Measurements from ENCODE around the gene SNAP91. TPM values are rescaled to one million over a fixed set of nuclear protein-coding genes. Genes with fewer than 3 reads are reported as not detected.
"Not testable (repeated sequence)": the region's sequence is repeated elsewhere in the genome, so short reads cannot be mapped to it uniquely, and the experiment has no call there.

Gene SNAP91
- total and polyA plus RNA-seq, 4 donors, result not detected

DNA sequence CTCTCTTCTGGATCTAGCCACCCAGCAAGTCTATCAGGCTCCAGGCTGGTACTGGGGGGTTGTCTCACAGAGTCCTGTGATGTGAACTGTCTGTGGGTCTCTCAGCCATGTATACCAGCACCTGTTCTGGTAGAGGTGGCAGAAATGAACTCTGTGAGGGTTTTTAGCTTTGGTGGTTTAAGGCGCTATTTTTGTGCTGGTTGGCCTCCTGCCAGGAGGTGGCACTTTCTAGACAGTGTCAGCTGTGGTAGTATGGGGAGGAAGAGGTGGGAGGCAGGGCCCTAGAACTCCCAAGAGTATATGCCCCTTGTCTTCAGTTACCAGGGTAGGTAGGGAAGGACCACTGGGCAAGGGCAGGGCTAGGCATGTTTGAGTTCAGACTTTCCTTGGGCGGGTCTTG is 75.8 kb downstream of the SNAP91 start:
- no peak for DNase-seq (ENCODE audit: low spot score)

GRCh38 chr6:83629908-83630307 is 79.0 kb downstream of the SNAP91 start:
- not testable (repeated sequence) for H3K4me1 ChIP-seq (ENCODE audit: control insufficient read depth in 4 of 4, insufficient read depth in 4 of 4, low read length in 3 of 4); H3K9ac ChIP-seq (ENCODE audit: low read depth in 1 of 2, low read length in 2 of 2); DNase-seq (ENCODE audit: low spot score); H3K36me3 ChIP-seq (ENCODE audit: control insufficient read depth in 4 of 4, insufficient read depth in 3 of 4, low read depth in 1 of 4, low read length in 3 of 4); H3K4me3 ChIP-seq (ENCODE audit: low read depth in 1 of 3, low read length in 3 of 3); H3K27ac ChIP-seq (ENCODE audit: low read depth in 1 of 2, low read length in 2 of 2); H3K27me3 ChIP-seq (ENCODE audit: control insufficient read depth in 4 of 4, insufficient read depth in 4 of 4, low read length in 3 of 4); H3K9me3 ChIP-seq (ENCODE audit: control insufficient read depth in 4 of 4, low read length in 3 of 4)
- 72% methylated on average over 4 of the region's 4 CpGs for WGBS

More for the DNA sequence above, 75.8 kb downstream of the SNAP91 start:
- no peaks in the 10 kb centered on the region for H3K27me3 ChIP-seq (ENCODE audit: control insufficient read depth in 4 of 4, insufficient read depth in 4 of 4, low read length in 3 of 4)
- TF ChIP-seq FOXA2 (IDR thresholded peaks at IDR 0.05) (no peak), JUND (IDR thresholded peaks at IDR 0.05) (no peak), GABPA (IDR thresholded peaks at IDR 0.05 in 1 of 2, conservative IDR thresholded peaks at IDR 0.05 in 1 of 2) (no peak), MAX (IDR thresholded peaks at IDR 0.05) (no peak), REST (IDR thresholded peaks at IDR 0.05) (no peak), FOXA1 (IDR thresholded peaks at IDR 0.05) (no peak)
- no peak overlapping the region for H3K9ac ChIP-seq (ENCODE audit: low read depth in 1 of 2, low read length in 2 of 2)
- 73% methylated on average over 2 of the region's 2 CpGs for WGBS
- H3K4me1 ChIP-seq (ENCODE audit: control insufficient read depth in 4 of 4, insufficient read depth in 4 of 4, low read length in 3 of 4), result no peaks in the 10 kb centered on the region
- no peaks in the 10 kb centered on the region for H3K36me3 ChIP-seq (ENCODE audit: control insufficient read depth in 4 of 4, insufficient read depth in 3 of 4, low read depth in 1 of 4, low read length in 3 of 4)
- no peak overlapping the region for H3K27ac ChIP-seq (ENCODE audit: low read depth in 1 of 2, low read length in 2 of 2)
- H3K4me3 ChIP-seq (ENCODE audit: low read depth in 1 of 3, low read length in 3 of 3), result no peak overlapping the region
- no peaks in the 10 kb centered on the region for H3K9me3 ChIP-seq (ENCODE audit: control insufficient read depth in 4 of 4, low read length in 3 of 4)

- Histone ChIP-seq H3K36me3 (ENCODE audit: control insufficient read depth in 4 of 4, insufficient read depth in 3 of 4, low read depth in 1 of 4, low read length in 3 of 4) (no peaks in the 10 kb centered on the region), H3K27me3 (ENCODE audit: control insufficient read depth in 4 of 4, insufficient read depth in 4 of 4, low read length in 3 of 4) (no peaks in the 10 kb centered on the region), H3K27ac (ENCODE audit: low read depth in 1 of 2, low read length in 2 of 2) (no peak overlapping the region), H3K9ac (ENCODE audit: low read depth in 1 of 2, low read length in 2 of 2) (no peak overlapping the region), H3K4me3 (ENCODE audit: low read depth in 1 of 3, low read length in 3 of 3) (no peak overlapping the region), H3K9me3 (ENCODE audit: control insufficient read depth in 4 of 4, low read length in 3 of 4) (no peaks in the 10 kb centered on the region), H3K4me1 (ENCODE audit: control insufficient read depth in 4 of 4, insufficient read depth in 4 of 4, low read length in 3 of 4) (no peaks in the 10 kb centered on the region)
- 73% methylated on average over 6 of the region's 6 CpGs for WGBS
- DNase-seq (ENCODE audit: low spot score), result no peak
- TF ChIP-seq RAD21 (IDR thresholded peaks at IDR 0.05), result peak; percentile 45 to 65
- peak; percentile 51 for TF ChIP-seq CTCF (IDR thresholded peaks at IDR 0.05; ENCODE audit: low read depth, low read length, missing input control)
- no peak for TF ChIP-seq NR2F2 (IDR thresholded peaks at IDR 0.05)
These were observed 93.6 kb downstream of the SNAP91 start for GRCh38 chr6:83615025-83615999.

All from liver (tissue), 9 donors.